ENCODE results near the gene NPEPPS.
"Not testable (repeated sequence)": the region's sequence is repeated elsewhere in the genome, so short reads cannot be mapped to it uniquely, and the experiment has no call there.

NPEPPS gene

GRCh38 chr17:47561698-47562405, 30.9 kb downstream of the NPEPPS start:
- not testable (repeated sequence) for DNase-seq (ENCODE audit: low read depth in 2 of 3, low spot score in 1 of 3)

GRCh38 chr17:47562406-47562705, 31.4 kb downstream of the NPEPPS start:
- not testable (repeated sequence) for DNase-seq (ENCODE audit: low read depth in 2 of 3, low spot score in 1 of 3)

GRCh38 chr17:47567261-47567660, 36.4 kb downstream of the NPEPPS start:
- DNase-seq (ENCODE audit: low read depth in 2 of 3, low spot score in 1 of 3): not testable (repeated sequence)

DNA sequence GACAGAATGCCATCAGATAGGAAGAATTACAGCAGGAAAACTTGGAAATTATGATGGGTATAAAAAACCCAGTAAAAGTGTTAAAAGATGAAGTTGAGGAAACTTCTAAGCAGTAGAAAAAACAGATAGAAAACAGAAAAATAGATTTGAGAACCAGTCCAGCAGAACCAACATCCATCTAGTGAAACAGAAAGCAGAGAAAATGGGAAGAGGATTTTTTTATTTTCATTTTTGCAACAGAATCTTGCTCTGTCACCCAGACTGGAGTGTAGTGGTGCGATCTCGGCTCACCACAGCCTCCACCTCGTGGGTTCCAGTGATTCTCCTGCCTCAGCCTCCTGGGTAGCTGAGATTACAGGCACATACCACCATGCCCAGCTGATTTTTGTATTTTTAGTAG, 41.7 kb downstream of the NPEPPS start:
- DNase-seq (ENCODE audit: low read depth in 2 of 3, low spot score in 1 of 3): not testable (repeated sequence)

- not testable (repeated sequence) for DNase-seq (ENCODE audit: low read depth in 2 of 3, low spot score in 1 of 3)
Measured at GRCh38 chr17:47582416-47582815, 51.5 kb downstream of the NPEPPS start.

DNA sequence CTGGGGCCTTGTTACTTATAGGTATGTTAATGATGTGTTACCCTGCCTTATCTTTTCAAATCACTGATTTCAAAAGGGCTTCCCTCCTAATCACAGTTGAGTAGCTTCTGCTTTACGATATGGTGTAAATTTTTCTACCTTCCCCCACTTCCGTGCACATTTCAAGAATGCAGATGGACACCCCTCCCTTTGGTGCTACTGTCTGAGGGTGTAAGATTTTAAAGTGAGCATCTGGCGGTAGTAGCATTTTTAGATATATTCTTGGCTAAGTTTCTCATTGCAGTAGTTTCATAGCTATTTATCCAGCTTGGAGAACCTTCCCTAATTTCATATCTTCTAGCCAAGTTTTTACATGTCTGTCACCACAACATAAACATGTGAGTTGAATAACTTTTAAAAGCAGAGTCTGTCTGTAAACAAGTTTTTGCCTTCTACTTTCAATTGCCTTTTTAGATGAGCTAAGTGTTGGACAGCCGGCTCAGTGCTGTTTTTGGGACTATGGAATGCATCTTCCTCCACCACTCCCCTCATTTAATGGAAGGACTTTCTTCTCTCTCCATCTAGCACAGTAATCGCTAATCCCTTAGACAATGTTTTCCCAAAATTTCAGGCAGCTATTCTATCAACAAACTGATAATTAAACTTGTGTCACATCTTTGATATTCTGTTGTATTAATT, 55.6 kb downstream of the NPEPPS start:
- not testable (repeated sequence) for DNase-seq (ENCODE audit: low read depth in 2 of 3, low spot score in 1 of 3)

- DNase-seq (ENCODE audit: low read depth in 2 of 3, low spot score in 1 of 3): not testable (repeated sequence)
Measured at GRCh38 chr17:47593522-47593921, 62.6 kb downstream of the NPEPPS start.

- DNase-seq (ENCODE audit: low read depth in 2 of 3, low spot score in 1 of 3): no peak
Measured at GRCh38 chr17:47603830-47604597, 73.1 kb downstream of the NPEPPS start.

GRCh38 chr17:47604598-47604927, 73.7 kb downstream of the NPEPPS start:
- DNase-seq (ENCODE audit: low read depth in 2 of 3, low spot score in 1 of 3): no peak

DNA sequence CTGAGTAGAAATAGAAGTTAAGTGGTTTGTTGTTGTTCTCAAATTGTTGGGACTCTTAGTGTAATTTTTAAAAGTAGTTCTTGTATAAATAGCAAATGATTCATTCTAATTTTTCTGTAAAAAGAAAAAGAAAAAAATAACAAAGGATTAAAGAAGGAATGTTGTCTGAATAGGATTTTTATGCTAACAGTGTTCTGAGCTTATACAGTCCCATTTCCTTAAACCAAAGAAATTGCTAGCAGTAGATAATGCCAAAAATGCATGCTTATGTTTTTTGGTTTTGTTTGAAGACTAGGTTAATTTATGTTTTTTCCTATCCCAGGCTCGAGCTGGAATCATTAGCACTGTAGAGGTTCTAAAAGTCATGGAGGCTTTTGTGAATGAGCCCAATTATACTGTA, 74.1 kb downstream of the NPEPPS start:
- DNase-seq (ENCODE audit: low read depth in 2 of 3, low spot score in 1 of 3): no peak

DNA sequence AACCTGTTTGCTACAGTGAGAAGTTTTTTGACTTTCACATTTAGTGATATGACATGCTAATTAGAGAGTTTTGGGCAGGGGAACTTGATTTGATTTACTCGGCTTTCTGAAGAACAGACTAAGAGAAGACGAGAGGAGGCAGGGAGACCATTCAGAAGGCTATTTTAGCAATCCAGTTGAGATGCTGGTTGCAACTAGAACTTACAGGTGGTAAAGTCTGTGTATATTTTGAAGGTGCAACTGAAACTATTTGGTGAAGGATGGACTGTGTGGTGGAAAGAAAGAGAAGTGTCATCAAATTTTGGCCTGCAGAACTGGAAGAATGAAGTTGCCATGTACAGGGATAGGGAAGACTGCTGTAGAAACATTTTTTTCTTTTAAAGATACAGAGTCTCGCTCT, 76.6 kb downstream of the NPEPPS start:
- no peak for DNase-seq (ENCODE audit: low read depth in 2 of 3, low spot score in 1 of 3)

DNA sequence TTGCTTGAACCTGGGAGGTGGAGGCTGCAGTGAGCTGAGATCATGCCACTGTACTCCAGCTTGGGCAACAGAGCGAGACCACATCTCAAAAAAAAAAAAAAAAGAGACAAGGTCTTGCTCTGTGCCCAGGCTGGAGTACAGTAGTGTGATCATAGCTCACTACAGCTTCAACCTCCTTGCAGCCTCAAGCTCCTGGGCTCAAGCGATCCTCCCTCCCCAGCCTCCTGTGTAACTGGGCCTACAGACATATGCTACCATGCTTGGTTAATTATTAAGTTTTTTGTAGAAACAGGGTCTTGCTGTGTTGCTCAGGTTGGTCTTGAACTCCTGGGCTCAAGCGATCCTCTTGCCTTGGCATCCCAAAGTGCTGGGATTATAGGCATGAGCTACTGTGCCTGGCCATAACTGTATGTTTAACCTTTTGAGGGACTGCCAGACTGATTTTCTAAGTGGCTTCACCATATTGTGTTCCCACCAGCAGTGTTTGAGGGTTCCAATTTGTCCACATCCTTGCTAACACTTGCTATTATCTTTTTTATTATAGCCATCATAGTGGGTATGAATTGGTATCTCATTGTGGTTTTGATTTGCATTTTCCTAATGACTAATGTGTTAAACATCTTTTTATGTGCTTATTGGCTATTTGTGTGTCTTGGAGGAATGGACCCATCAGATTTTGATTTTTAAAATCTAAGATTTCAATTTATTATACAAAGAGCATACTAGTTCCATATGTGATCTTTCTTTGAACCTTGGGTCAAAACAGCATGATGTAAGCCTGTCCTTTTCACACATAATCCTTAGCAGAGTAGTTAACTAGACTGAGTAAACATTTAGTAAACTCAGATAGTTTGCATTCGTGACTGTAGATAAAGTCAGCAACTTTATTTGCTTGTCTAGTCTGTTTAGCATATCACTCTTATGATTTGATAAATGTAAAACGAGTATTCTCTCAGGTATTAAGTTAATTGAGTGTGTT, 80.8 kb downstream of the NPEPPS start:
- no peak for DNase-seq (ENCODE audit: low read depth in 2 of 3, low spot score in 1 of 3)

DNA sequence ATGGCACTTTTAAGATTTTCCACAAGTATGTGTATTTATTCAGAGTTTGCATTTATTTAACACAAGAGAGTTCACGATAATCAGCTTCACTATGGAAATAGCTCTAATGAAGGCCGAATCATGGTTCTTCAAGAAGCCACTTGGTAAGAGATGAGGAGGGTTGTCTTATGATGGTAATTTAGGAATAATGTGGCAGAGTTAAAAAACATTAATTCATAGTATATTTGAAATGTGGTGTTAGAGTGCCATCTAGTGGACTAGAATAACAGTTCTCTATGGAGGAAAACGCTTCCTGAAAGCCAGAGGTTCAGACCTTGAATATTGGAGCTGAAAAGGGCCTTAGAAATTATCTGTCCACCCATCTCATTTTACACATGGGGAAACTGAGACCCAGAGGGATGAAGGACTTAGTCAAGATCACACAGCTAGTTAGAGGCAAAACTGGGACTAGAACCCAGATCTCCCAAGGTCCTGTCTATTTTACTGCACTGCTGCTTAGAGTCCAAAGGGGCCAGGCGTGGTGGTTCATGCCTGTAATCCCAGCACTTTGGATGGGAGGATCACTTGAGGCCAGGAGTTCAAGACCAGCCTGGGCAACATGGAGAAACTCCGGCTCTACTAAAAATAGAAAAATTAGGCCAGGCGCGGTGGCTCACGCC, 85.0 kb downstream of the NPEPPS start:
- peak in 1 of 3 donors; percentile 9 for DNase-seq (ENCODE audit: low read depth in 2 of 3, low spot score in 1 of 3)

DNA sequence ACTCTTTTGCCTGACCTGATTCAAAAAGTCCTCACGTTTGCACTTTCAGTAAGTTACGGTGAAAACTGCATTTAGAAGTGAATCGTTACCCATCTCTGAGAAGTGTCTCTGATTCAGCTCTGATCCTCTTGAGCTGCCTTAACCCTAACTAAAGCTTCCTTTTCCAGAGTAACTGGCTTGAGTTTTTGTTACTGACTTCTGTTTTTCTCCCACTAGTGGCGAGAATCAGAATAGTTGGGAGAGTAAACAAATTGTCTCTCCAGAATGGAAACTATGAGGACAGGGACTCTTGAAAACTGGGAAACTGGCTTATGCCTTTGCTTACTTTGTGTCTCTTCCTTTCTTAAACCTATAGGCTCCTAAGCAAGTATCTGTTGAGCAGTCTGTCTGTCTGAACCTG, 87.5 kb downstream of the NPEPPS start:
- no peak for DNase-seq (ENCODE audit: low read depth in 2 of 3, low spot score in 1 of 3)

DNA sequence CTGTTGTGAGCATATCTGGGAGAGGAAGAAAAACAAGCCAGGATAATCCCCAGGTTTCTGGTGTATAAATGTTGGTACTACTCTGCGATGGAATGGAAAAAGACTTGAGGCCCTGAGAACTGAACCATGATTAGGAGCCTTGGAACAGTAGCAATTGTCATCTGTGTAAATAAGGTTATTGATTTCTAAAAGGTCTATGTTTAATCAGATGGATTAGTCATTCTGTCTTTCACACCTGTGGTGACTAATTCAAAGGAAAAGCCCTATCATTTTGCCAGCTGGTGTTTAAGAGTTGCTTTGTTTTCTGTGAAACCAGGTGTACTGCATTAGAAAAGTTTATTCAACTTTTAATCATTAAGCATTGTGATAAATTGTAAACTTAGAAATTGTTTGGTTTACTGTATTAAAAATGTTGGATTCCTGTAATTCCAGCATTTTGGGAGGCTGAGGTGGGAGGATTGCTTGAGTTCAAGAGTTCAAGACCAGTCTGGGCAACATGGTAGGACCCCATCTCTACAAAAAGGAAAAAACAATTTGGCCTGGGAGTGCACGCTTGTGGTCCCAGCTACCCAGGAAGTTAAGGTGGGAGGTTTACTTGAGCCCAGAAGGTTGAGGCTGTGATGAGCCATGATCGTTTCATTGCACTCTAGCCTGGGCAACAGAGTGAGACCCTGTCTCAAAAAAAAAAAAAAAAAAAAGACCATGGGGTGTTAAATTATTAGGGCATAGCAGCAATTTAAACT, 89.8 kb downstream of the NPEPPS start:
- peak in 1 of 3 donors; percentile 12 for DNase-seq (ENCODE audit: low read depth in 2 of 3, low spot score in 1 of 3)

GRCh38 chr17:47621293-47622179, 90.6 kb downstream of the NPEPPS start:
- no peak for DNase-seq (ENCODE audit: low read depth in 2 of 3, low spot score in 1 of 3)

- DNase-seq (ENCODE audit: low read depth in 2 of 3, low spot score in 1 of 3): no peak
Measured at GRCh38 chr17:47622180-47622549, 91.3 kb downstream of the NPEPPS start.

GRCh38 chr17:47624727-47625068, 93.8 kb downstream of the NPEPPS start:
- no peak for DNase-seq (ENCODE audit: low read depth in 2 of 3, low spot score in 1 of 3)

DNA sequence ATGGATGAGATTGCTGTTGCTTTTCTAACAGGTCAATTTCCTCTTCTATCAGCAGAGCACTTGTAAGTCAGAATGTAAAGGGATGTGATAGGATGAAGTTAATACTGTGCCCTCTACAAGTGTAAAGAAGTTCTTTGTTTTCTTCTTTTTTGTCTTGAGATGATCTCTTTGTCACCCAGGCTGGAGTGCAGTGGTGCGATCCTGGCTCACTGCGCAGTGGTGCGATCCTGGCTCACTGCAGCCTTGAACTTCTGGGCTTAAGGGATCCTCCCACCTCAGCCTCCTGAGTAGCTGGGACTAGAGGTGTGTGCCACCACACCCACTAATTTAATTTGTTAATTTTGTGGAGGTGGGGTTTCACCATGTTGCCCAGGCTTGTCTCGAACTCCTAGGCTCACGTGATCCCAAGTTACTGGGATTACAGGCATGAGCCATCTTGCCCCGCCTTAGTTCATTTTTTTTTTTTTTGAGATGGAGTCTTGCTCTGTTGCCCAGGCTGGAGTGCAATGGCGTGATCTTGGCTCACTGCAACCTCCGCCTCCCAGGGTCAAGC, 97.2 kb downstream of the NPEPPS start:
- no peak for DNase-seq (ENCODE audit: low read depth in 2 of 3, low spot score in 1 of 3)

Data from stimulated activated CD4-positive, alpha-beta T cell treated with anti-CD3 and anti-CD28 coated beads, Interleukin-12 subunit alpha, Interleukin-12 subunit beta, amount 100 ng/mL, for 48 hours (primary cell).